ENCODE measurements around the gene NUP54. TPM values are rescaled to one million over a fixed set of nuclear protein-coding genes. Genes with fewer than 3 reads are reported as not detected.

NUP54 gene
- total and polyA plus RNA-seq, 2 of the 8 experiments (the other 6 are each of a cell fraction or from before 2014, with no cell fraction given) = 51.4 to 103 TPM

- peak within 1 kb of the TSS in 1 of 2 experiments; percentile 77; a peak in 1 of 4 replicates for H3K4me2 ChIP-seq (ENCODE audit: insufficient read depth in 1 of 2, low read depth in 2 of 2, low read length in 2 of 2)
- WGBS, 2 experiments (ENCODE audit: extremely low coverage in 1 of 2, insufficient coverage in 1 of 2, insufficient read length in 1 of 2, insufficient replicate concordance in 2 of 2, low coverage in 1 of 2, low lambda C conversion rate in 2 of 2, missing lambda C conversion rate in 1 of 2) = 68% methylated on average over 1 of the region's 1 CpG; no CpG with 5 or more reads in 1 of the 2 experiments
- H2BK12ac ChIP-seq (ENCODE audit: low read depth, low read length) = peak within 1 kb of the TSS; percentile 88; the same call in 1 of the 2 replicates
- H3K9me3 ChIP-seq (ENCODE audit: insufficient read depth in 2 of 2, low read depth in 1 of 2, low read length in 1 of 2) = no peaks in the 10 kb centered on the region
- no peak within 1 kb of the TSS for H4K8ac ChIP-seq (ENCODE audit: extremely low read depth, insufficient read depth, low read length)
- H2BK5ac ChIP-seq (ENCODE audit: low read depth, low read length) = peak within 1 kb of the TSS; percentile 49; the same call in 1 of the 2 replicates
- no peak for FAIRE-seq
- H4K91ac ChIP-seq (replicated peaks; ENCODE audit: insufficient read length, low read length) = peak within 1 kb of the TSS; percentile 47
- no peak within 1 kb of the TSS for H3K23ac ChIP-seq (ENCODE audit: insufficient read length)
- no peak within 1 kb of the TSS for H3K56ac ChIP-seq (replicated peaks; ENCODE audit: insufficient read length, low read depth, low read length)
- H3K4ac ChIP-seq (replicated peaks; ENCODE audit: insufficient read length, low read depth, low read length) = no peak within 1 kb of the TSS
- H3K4me1 ChIP-seq (replicated peaks in 1 of 4; ENCODE audit: control insufficient read depth in 3 of 4, insufficient read depth in 4 of 4, low read length in 3 of 4) = peaks cover 0 to 11% (median 6%) of the 10 kb centered on the region in 4 experiments; a peak in 5 of 7 replicates
- H3K23me2 ChIP-seq (ENCODE audit: low read depth, low read length) = no peaks in the 10 kb centered on the region; the same call in 1 of the 2 replicates
- H3K27me3 ChIP-seq (replicated peaks in 1 of 4; ENCODE audit: control insufficient read depth in 3 of 4, extremely low read depth in 1 of 4, insufficient read depth in 3 of 4, low read length in 3 of 4) = no peaks in the 10 kb centered on the region
- no peaks in the 10 kb centered on the region for H4K20me1 ChIP-seq (replicated peaks in 1 of 2; ENCODE audit: control insufficient read depth in 1 of 2, insufficient read depth in 2 of 2, low read length in 2 of 2)
- H2AK5ac ChIP-seq (ENCODE audit: low read depth, low read length) = no peak within 1 kb of the TSS
- H2BK20ac ChIP-seq (ENCODE audit: low read length) = peak within 1 kb of the TSS; percentile 88; the same call in 1 of the 2 replicates
- H2AFZ ChIP-seq (ENCODE audit: low read length) = peak within 1 kb of the TSS; percentile 67; the same call in 1 of the 2 replicates
- no peak for TF ChIP-seq KDM5A (IDR thresholded peaks at IDR 0.05; ENCODE audit: low read length)
- no peak for TF ChIP-seq EP300 (IDR thresholded peaks at IDR 0.05; ENCODE audit: borderline replicate concordance in 1 of 2, low read depth in 2 of 2, low read length in 2 of 2)
- TF ChIP-seq KDM4A (IDR thresholded peaks at IDR 0.05; ENCODE audit: low read depth, low read length, severe bottlenecking) = no peak
- no peak for TF ChIP-seq BACH1 (IDR thresholded peaks at IDR 0.05; ENCODE audit: low read length)
- no peaks in the 10 kb centered on the region for H3K79me2 ChIP-seq (ENCODE audit: control insufficient read depth in 1 of 2, insufficient read depth in 2 of 2, low read length in 2 of 2)
- H2BK120ac ChIP-seq (replicated peaks; ENCODE audit: low read depth, low read length) = peak within 1 kb of the TSS; percentile 60
- no peak within 1 kb of the TSS; the same call in 1 of the 2 replicates for H3K18ac ChIP-seq (ENCODE audit: extremely low read depth, low read length)
- no peak within 1 kb of the TSS for H2BK15ac ChIP-seq (ENCODE audit: low read length)
- no peaks in the 10 kb centered on the region for H3K36me3 ChIP-seq (ENCODE audit: control insufficient read depth in 2 of 4, insufficient read depth in 4 of 4, low read length in 3 of 4)
- CTCF ChIA-PET (ENCODE audit: partially characterized antibody) = interaction anchor here (1.0 to 1.9 kb wide), 4 partner anchors 12 to 79 kb away, joined by 3 to 8 read pairs (median 5); no protein-coding TSS in a partner anchor
- H4K5ac ChIP-seq (ENCODE audit: insufficient read length, low read depth, low read length) = no peak within 1 kb of the TSS
- H3K9ac ChIP-seq (replicated peaks in 1 of 4; ENCODE audit: extremely low read depth in 1 of 4, low read depth in 3 of 4, low read length in 3 of 4) = no peak within 1 kb of the TSS; a peak in 1 of 7 replicates
- peak within 1 kb of the TSS; percentile 77 for H3K14ac ChIP-seq (ENCODE audit: insufficient read length)
- no peak for DNase-seq (ENCODE audit: low read depth in 1 of 2, low spot score in 2 of 2)
- no peak within 1 kb of the TSS for H3K4me3 ChIP-seq (ENCODE audit: extremely low read depth in 1 of 4, insufficient read depth in 2 of 4, low read depth in 3 of 4, low read length in 4 of 4)
- POLR2A ChIA-PET (ENCODE audit: partially characterized antibody) = interaction anchor here (1.5 to 1.6 kb wide), 2 partner anchors 13 to 84 kb away, joined by 4 to 5 read pairs; partner anchors contain the start of gene SDAD1
- no peak within 1 kb of the TSS for H3K27ac ChIP-seq (ENCODE audit: low read depth, low read length)
- no peaks in the 10 kb centered on the region for H3K79me1 ChIP-seq (ENCODE audit: low read depth, low read length)
Observed at GRCh38 chr4:76074468-76074867, 73.7 kb downstream of the NUP54 start, which contains the start of gene ART3. TSS of gene ART3 (plus strand) at chr4:76074709. CDS start at chr4:76075890, 1,181 bp downstream.

Data from H1 (cell line).